GM18951 (cell line): ENCODE results near the gene DEAF1.

Experiments
- POLR2A ChIP-seq: IDR thresholded peaks from 4 replicates; pipeline ENCODE4 v1.6.1; 2011; ENCODE audit warnings: mild to moderate bottlenecking; ENCODE audit not compliant: insufficient read length, insufficient read depth; ENCODE audit errors: extremely low read depth
- in situ Hi-C: fragments of 300-500 bp; cut with MboI; formaldehyde crosslinking; loops from one replicate; pipeline ENCODE4 v1.12.0; 2022; ENCODE audit warnings: low sequenced_read_pairs, mixed read lengths, inconsistent platforms; ENCODE audit not compliant: unreplicated experiment

DEAF1 gene

GRCh38 chr11:621838-622237 lies 73.2 kb downstream of the DEAF1 start:
- TF ChIP-seq POLR2A = no peak
- in situ Hi-C loops = no loop called here

GRCh38 chr11:620935-621814 lies 73.8 kb downstream of the DEAF1 start:
- no peak for TF ChIP-seq POLR2A
- in situ Hi-C loops = no loop called here

GRCh38 chr11:620201-620600 lies 74.8 kb downstream of the DEAF1 start:
- in situ Hi-C loops = no loop called here

GRCh38 chr11:619628-620050 lies 75.4 kb downstream of the DEAF1 start:
- in situ Hi-C loops = no loop called here
- TF ChIP-seq POLR2A = no peak

More at GRCh38 chr11:620201-620600, 74.8 kb downstream of the DEAF1 start:
- no peak for TF ChIP-seq POLR2A

- in situ Hi-C loops = no loop called here
- no peak for TF ChIP-seq POLR2A
Measured at GRCh38 chr11:618856-619627, 76.0 kb downstream of the DEAF1 start.

- in situ Hi-C loops = no loop called here
- TF ChIP-seq POLR2A = no peak
Measured at GRCh38 chr11:617912-618682, 76.9 kb downstream of the DEAF1 start.

GRCh38 chr11:617199-617911 lies 77.7 kb downstream of the DEAF1 start:
- in situ Hi-C loops = no loop called here
- TF ChIP-seq POLR2A = no peak

- in situ Hi-C loops = no loop called here
Measured at GRCh38 chr11:616320-617198, 78.5 kb downstream of the DEAF1 start.

GRCh38 chr11:615504-616319 lies 79.3 kb downstream of the DEAF1 start, which contains the start of gene IRF7:
Gene IRF7, minus strand, starts transcription at chr11:615950. Its CDS starts 586 bp downstream, at chr11:615364.
- in situ Hi-C loops = no loop called here
- TF ChIP-seq POLR2A = peak; percentile 99

More at GRCh38 chr11:616320-617198, 78.5 kb downstream of the DEAF1 start:
- TF ChIP-seq POLR2A = no peak

- no peak for TF ChIP-seq POLR2A
Measured at GRCh38 chr11:614623-615503, 80.2 kb downstream of the DEAF1 start.

More at GRCh38 chr11:614623-615503, 80.2 kb downstream of the DEAF1 start:
- in situ Hi-C loops = no loop called here
